H9 (cell line): ENCODE results near the gene CD300H. TPM values are rescaled to one million over a fixed set of nuclear protein-coding genes. Genes with fewer than 3 reads are reported as not detected.

Experiments used
- DNase-seq: peaks from one replicate; pipeline ENCODE4 v3.0.0-alpha.2; 2017
- H2AFZ ChIP-seq: one replicate; pipeline ENCODE4 v1.6.1; 2013; ENCODE audit warnings: mild to moderate bottlenecking, low read length, control low read depth, moderate library complexity
- H2AK5ac ChIP-seq: 2 replicates; pipeline ENCODE4 v1.6.1; 2013; ENCODE audit warnings: low read length, control low read depth, mixed read lengths; ENCODE audit not compliant: insufficient read length
- H2BK120ac ChIP-seq: one replicate; pipeline ENCODE4 v1.6.1; 2013; ENCODE audit warnings: low read depth, mild to moderate bottlenecking, low read length, control low read depth, inconsistent platforms; ENCODE audit not compliant: poor library complexity, severe bottlenecking
- H2BK12ac ChIP-seq: 2 replicates; pipeline ENCODE4 v1.6.1; 2013; ENCODE audit warnings: low read length, control low read depth, mixed read lengths, low read depth; ENCODE audit not compliant: insufficient read length
- H2BK15ac ChIP-seq: 2 replicates; pipeline ENCODE4 v1.6.1; 2013; ENCODE audit warnings: low read depth, low read length, control low read depth
- H2BK20ac ChIP-seq: one replicate; pipeline ENCODE4 v1.6.1; 2013; ENCODE audit warnings: low read depth, mild to moderate bottlenecking, low read length, control low read depth, inconsistent platforms; ENCODE audit not compliant: poor library complexity, severe bottlenecking
- H2BK5ac ChIP-seq: 2 replicates; pipeline ENCODE4 v1.6.1; 2013; ENCODE audit warnings: low read length, control low read depth, mixed read lengths; ENCODE audit not compliant: insufficient read length
- H3K14ac ChIP-seq: 2 replicates; pipeline ENCODE4 v1.6.1; 2013; ENCODE audit warnings: low read length, control low read depth; ENCODE audit not compliant: insufficient read depth
- H3K18ac ChIP-seq: 2 replicates; pipeline ENCODE4 v1.6.1; 2013; ENCODE audit warnings: low read depth, mild to moderate bottlenecking, mixed read lengths, low read length, control low read depth; ENCODE audit not compliant: insufficient read length
- H3K23ac ChIP-seq: 2 replicates; pipeline ENCODE4 v1.6.1; 2013; ENCODE audit warnings: low read length, control low read depth, mixed read lengths, low read depth; ENCODE audit not compliant: insufficient read length
- H3K23me2 ChIP-seq: 2 replicates; pipeline ENCODE4 v1.6.1; 2013; ENCODE audit warnings: low read depth, mild to moderate bottlenecking, mixed read lengths, low read length, control low read depth; ENCODE audit not compliant: insufficient read length, poor library complexity, severe bottlenecking
- H3K27ac ChIP-seq: 2 replicates; pipeline ENCODE4 v1.5.1; 2013; ENCODE audit warnings: low read length, control low read depth, mixed read lengths, low read depth; ENCODE audit not compliant: insufficient read length
- H3K27me3 ChIP-seq: 2 replicates; pipeline ENCODE4 v1.6.1; 2013; ENCODE audit warnings: low read length, control low read depth, inconsistent platforms; ENCODE audit not compliant: insufficient read depth
- H3K4ac ChIP-seq: 2 replicates; pipeline ENCODE4 v1.6.1; 2013; ENCODE audit warnings: low read depth, mild to moderate bottlenecking, control low read depth, inconsistent platforms, low read length, moderate library complexity
- H3K4me1 ChIP-seq: 2 replicates; pipeline ENCODE4 v1.6.1; 2013; ENCODE audit warnings: low read length, control low read depth, inconsistent platforms; ENCODE audit not compliant: insufficient read depth
- H3K4me2 ChIP-seq: 2 replicates; pipeline ENCODE4 v1.6.1; 2013; ENCODE audit warnings: low read length, control low read depth, mixed read lengths; ENCODE audit not compliant: insufficient read length, insufficient read depth
- H3K56ac ChIP-seq: 2 replicates; pipeline ENCODE4 v1.6.1; 2013; ENCODE audit warnings: low read depth, mild to moderate bottlenecking, mixed read lengths, low read length, control low read depth; ENCODE audit not compliant: insufficient read length
- H3K79me1 ChIP-seq: 2 replicates; pipeline ENCODE4 v1.6.1; 2013; ENCODE audit warnings: low read depth, mild to moderate bottlenecking, moderate library complexity, low read length, control low read depth, inconsistent platforms; ENCODE audit not compliant: insufficient read depth, poor library complexity, severe bottlenecking
- H3K79me2 ChIP-seq: 2 replicates; pipeline ENCODE4 v1.6.1; 2013; ENCODE audit warnings: low read length, control low read depth, inconsistent platforms; ENCODE audit not compliant: insufficient read depth
- H3K9ac ChIP-seq: 2 replicates; pipeline ENCODE4 v1.6.1; 2013; ENCODE audit warnings: low read length, control low read depth, mixed read lengths; ENCODE audit not compliant: insufficient read length; ENCODE audit errors: extremely low read depth
- H3K9me3 ChIP-seq: one replicate; pipeline ENCODE4 v1.6.1; 2013; ENCODE audit warnings: low read depth, low read length, inconsistent platforms; ENCODE audit not compliant: control insufficient read depth
- H3T11ph ChIP-seq: one replicate; pipeline ENCODE4 v1.6.1; 2013; ENCODE audit warnings: mild to moderate bottlenecking, low read length, control low read depth, inconsistent platforms
- H4K20me1 ChIP-seq: one replicate; pipeline ENCODE4 v1.6.1; 2013; ENCODE audit not compliant: control insufficient read depth, insufficient read length, insufficient read depth
- H4K5ac ChIP-seq: 2 replicates; pipeline ENCODE4 v1.6.1; 2013; ENCODE audit warnings: low read depth, mild to moderate bottlenecking, mixed read lengths, low read length, control low read depth; ENCODE audit not compliant: insufficient read length
- H4K8ac ChIP-seq: replicated peaks from 2 replicates; pipeline ENCODE4 v1.6.1; 2013; ENCODE audit warnings: low read length, control low read depth, mixed read lengths, low read depth; ENCODE audit not compliant: insufficient read length
- H4K91ac ChIP-seq: 2 replicates; pipeline ENCODE4 v1.6.1; 2013; ENCODE audit warnings: low read depth, mild to moderate bottlenecking, moderate library complexity, mixed read lengths, low read length, control low read depth; ENCODE audit not compliant: insufficient read length
- H3K27ac Mint-ChIP-seq, 3 experiments: 2 replicates in 2 of 3; 3 replicates in 1 of 3; pipeline ENCODE4 v1.8.0; 2020 to 2021; ENCODE audit warnings: mixed read lengths in 3 of 3, mild to moderate bottlenecking in 1 of 3, moderate library complexity in 1 of 3
- H3K27me3 Mint-ChIP-seq: 2 replicates; pipeline ENCODE4 v1.8.0; 2021; ENCODE audit warnings: low read depth, mild to moderate bottlenecking, moderate library complexity, mixed read lengths
- H3K36me3 Mint-ChIP-seq, 3 experiments: 2 replicates in 2 of 3; 3 replicates in 1 of 3; pipeline ENCODE4 v1.8.0; 2020 to 2021; ENCODE audit warnings: low read depth in 3 of 3, mixed read lengths in 3 of 3; ENCODE audit not compliant: insufficient read depth in 1 of 3
- H3K4me1 Mint-ChIP-seq, 2 experiments: 2 replicates each; pipeline ENCODE4 v1.8.0; 2020; ENCODE audit warnings: mixed read lengths in 2 of 2
- H3K4me3 Mint-ChIP-seq, 2 experiments: 2 replicates in 1 of 2; 3 replicates in 1 of 2; pipeline ENCODE4 v1.8.0; 2020 to 2021; ENCODE audit warnings: mild to moderate bottlenecking in 2 of 2, mixed read lengths in 2 of 2, moderate library complexity in 1 of 2
- H3K9me3 Mint-ChIP-seq, 2 experiments: 2 replicates in 1 of 2; 3 replicates in 1 of 2; pipeline ENCODE4 v1.8.0; 2020; ENCODE audit warnings: mild to moderate bottlenecking in 2 of 2, mixed read lengths in 2 of 2, moderate library complexity in 1 of 2
- WGBS: extraction: QIAGEN DNeasy Blood & Tissue Kit; methylation state at CpG from one replicate; pipeline ENCODE4 v1.1.7; 2013; ENCODE audit warnings: missing lambda C conversion rate, low lambda C conversion rate, mixed read lengths; ENCODE audit not compliant: insufficient read length; ENCODE audit errors: extremely low coverage; 5-methylcytosine and 5-hydroxymethylcytosine counted together
- total RNA-seq: library from RNA; stranded (reverse); gene quantifications from 2 replicates; pipeline ENCODE4 v1.2.1, GENCODE V29; 2021
- TF ChIP-seq, protein P1 (sequence below): fragments of 200-600 bp; sonication (generic); conservative IDR thresholded peaks from 3 replicates; pipeline ENCODE4 v1.8.0; 2021; ENCODE audit warnings: antibody characterized with exemption, mild to moderate bottlenecking

CD300H gene
- total RNA-seq, 1 experiment from 2014 or later = not detected

DNA sequence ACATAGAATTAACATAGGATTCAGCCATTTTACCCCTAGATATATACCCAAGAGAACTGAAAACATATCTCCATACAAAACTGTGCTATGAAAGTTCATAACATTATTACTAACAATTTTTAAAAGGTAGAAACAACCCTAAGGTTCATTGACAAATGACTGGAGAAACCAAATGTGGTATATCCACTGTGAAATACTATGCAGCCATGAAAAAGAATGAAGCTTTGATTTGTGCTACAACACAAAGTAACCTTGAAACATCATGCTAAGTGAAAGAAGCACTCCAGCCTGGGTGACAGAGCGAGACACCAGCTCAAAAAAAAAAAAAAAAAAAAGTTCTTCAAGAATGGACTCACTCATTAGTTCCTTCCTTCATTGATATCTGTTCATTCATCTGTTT, 24.2 kb upstream of the CD300H start:
- no peak overlapping the region for H4K5ac ChIP-seq
- no peak overlapping the region for H3K14ac ChIP-seq
- H3T11ph ChIP-seq = no peak overlapping the region
- H3K27me3 ChIP-seq = no peaks in the 10 kb centered on the region
- H3K79me1 ChIP-seq = no peaks in the 10 kb centered on the region
- Mint-ChIP-seq H3K36me3 (no peaks in the 10 kb centered on the region), H3K9me3 (no peaks in the 10 kb centered on the region; a peak in 2 of 5 replicates), H3K4me1 (no peaks in the 10 kb centered on the region), H3K4me3 (no peak overlapping the region), H3K27ac (no peak overlapping the region), H3K27me3 (peaks cover 49% of the 10 kb centered on the region)
- no peaks in the 10 kb centered on the region for H3K23me2 ChIP-seq
- H4K8ac ChIP-seq = no peak overlapping the region
- no peak overlapping the region for H3K18ac ChIP-seq
- WGBS = no CpG with 5 or more reads among the region's 1 CpG
- no peak overlapping the region for H2AFZ ChIP-seq
- no peak overlapping the region for H3K4ac ChIP-seq
- TF ChIP-seq, protein P1, sequence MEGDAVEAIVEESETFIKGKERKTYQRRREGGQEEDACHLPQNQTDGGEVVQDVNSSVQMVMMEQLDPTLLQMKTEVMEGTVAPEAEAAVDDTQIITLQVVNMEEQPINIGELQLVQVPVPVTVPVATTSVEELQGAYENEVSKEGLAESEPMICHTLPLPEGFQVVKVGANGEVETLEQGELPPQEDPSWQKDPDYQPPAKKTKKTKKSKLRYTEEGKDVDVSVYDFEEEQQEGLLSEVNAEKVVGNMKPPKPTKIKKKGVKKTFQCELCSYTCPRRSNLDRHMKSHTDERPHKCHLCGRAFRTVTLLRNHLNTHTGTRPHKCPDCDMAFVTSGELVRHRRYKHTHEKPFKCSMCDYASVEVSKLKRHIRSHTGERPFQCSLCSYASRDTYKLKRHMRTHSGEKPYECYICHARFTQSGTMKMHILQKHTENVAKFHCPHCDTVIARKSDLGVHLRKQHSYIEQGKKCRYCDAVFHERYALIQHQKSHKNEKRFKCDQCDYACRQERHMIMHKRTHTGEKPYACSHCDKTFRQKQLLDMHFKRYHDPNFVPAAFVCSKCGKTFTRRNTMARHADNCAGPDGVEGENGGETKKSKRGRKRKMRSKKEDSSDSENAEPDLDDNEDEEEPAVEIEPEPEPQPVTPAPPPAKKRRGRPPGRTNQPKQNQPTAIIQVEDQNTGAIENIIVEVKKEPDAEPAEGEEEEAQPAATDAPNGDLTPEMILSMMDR = no peak
- no peak overlapping the region for H3K56ac ChIP-seq
- H2BK120ac ChIP-seq = no peak overlapping the region
- no peak for DNase-seq
- H3K4me1 ChIP-seq = no peaks in the 10 kb centered on the region
- no peak overlapping the region for H4K91ac ChIP-seq
- H3K79me2 ChIP-seq = no peaks in the 10 kb centered on the region
- H4K20me1 ChIP-seq = no peaks in the 10 kb centered on the region
- H3K27ac ChIP-seq = no peak overlapping the region
- no peak overlapping the region for H2BK12ac ChIP-seq
- H3K23ac ChIP-seq = no peak overlapping the region
- no peak overlapping the region for H2BK15ac ChIP-seq
- no peak overlapping the region for H2BK5ac ChIP-seq
- no peak overlapping the region for H3K4me2 ChIP-seq
- no peak overlapping the region for H2AK5ac ChIP-seq
- H3K9me3 ChIP-seq = no peaks in the 10 kb centered on the region
- no peak overlapping the region for H3K9ac ChIP-seq
- no peak overlapping the region for H2BK20ac ChIP-seq
